ENCODE data around the gene HOXA7. TPM values are rescaled to one million over a fixed set of nuclear protein-coding genes. Genes with fewer than 3 reads are reported as not detected.
A peak's percentile ranks its signal among the peaks of the same experiment; 100 is the strongest.

The HOXA7 gene
- total RNA-seq, 1 experiment from 2014 or later, result 0.56 TPM

GRCh38 chr7:27173956-27174873 is 17.7 kb upstream of the HOXA7 start, which contains the start of gene HOXA10:
Gene HOXA10 (minus strand): TSS chr7:27174320. CDS start chr7:27174306, 14 bp downstream.
- intact Hi-C loops (cut with micrococcal nuclease; ENCODE audit: unreplicated experiment), result no loop called here

GRCh38 chr7:27173511-27173955 is 17.1 kb upstream of the HOXA7 start:
- Histone ChIP-seq H3K27ac (ENCODE audit: low read depth, low read length, poor library complexity, severe bottlenecking) (no peak overlapping the region), H3K4me1 (ENCODE audit: insufficient read depth, low read length, poor library complexity, severe bottlenecking) (peaks cover 7% of the 10 kb centered on the region), H3K4me3 (ENCODE audit: low read depth, low read length, poor library complexity, severe bottlenecking) (peak overlapping the region; percentile 41), H3K36me3 (ENCODE audit: insufficient read depth, low read length, poor library complexity, severe bottlenecking) (no peaks in the 10 kb centered on the region), H3K9me3 (ENCODE audit: low read depth, low read length, poor library complexity, severe bottlenecking) (no peaks in the 10 kb centered on the region), H3K27me3 (replicated peaks; ENCODE audit: insufficient read depth, low read depth, low read length, poor library complexity) (peaks cover 86% of the 10 kb centered on the region)
- TF ChIP-seq EZH2 (IDR thresholded peaks at IDR 0.05; ENCODE audit: borderline replicate concordance, low read depth, low read length, poor library complexity, severe bottlenecking) (peak; percentile 96), CTCF (conservative IDR thresholded peaks at IDR 0.05; ENCODE audit: low read depth, low read length) (no peak)
- intact Hi-C loops (cut with micrococcal nuclease; ENCODE audit: unreplicated experiment), result no loop called here
- BruUV-seq (replicated peaks), result no TSS peak
- no peak for DNase-seq (ENCODE audit: low spot score)
- ChIA-PET POLR2A (ENCODE audit: low non-redundant PET) (no interaction called here), CTCF (no interaction called here)

More at GRCh38 chr7:27173956-27174873, 17.7 kb upstream of the HOXA7 start, which contains the start of gene HOXA10:
- Histone ChIP-seq H3K4me1 (ENCODE audit: insufficient read depth, low read length, poor library complexity, severe bottlenecking) (peaks cover 7% of the 10 kb centered on the region), H3K36me3 (ENCODE audit: insufficient read depth, low read length, poor library complexity, severe bottlenecking) (no peaks in the 10 kb centered on the region), H3K27ac (ENCODE audit: low read depth, low read length, poor library complexity, severe bottlenecking) (no peak within 1 kb of the TSS), H3K27me3 (replicated peaks; ENCODE audit: insufficient read depth, low read depth, low read length, poor library complexity) (peaks cover 90% of the 10 kb centered on the region), H3K9me3 (ENCODE audit: low read depth, low read length, poor library complexity, severe bottlenecking) (no peaks in the 10 kb centered on the region), H3K4me3 (ENCODE audit: low read depth, low read length, poor library complexity, severe bottlenecking) (peak within 1 kb of the TSS; percentile 41)
- DNase-seq (ENCODE audit: low spot score), result no peak
- no TSS peak for BruUV-seq (replicated peaks)
- ChIA-PET CTCF (no interaction called here), POLR2A (ENCODE audit: low non-redundant PET) (no interaction called here)
- TF ChIP-seq EZH2 (IDR thresholded peaks at IDR 0.05; ENCODE audit: borderline replicate concordance, low read depth, low read length, poor library complexity, severe bottlenecking) (peak; percentile 33), CTCF (conservative IDR thresholded peaks at IDR 0.05; ENCODE audit: low read depth, low read length) (no peak)

- CTCF ChIA-PET, result no interaction called here
- H3K4me1 ChIP-seq (ENCODE audit: insufficient read depth, low read length, poor library complexity, severe bottlenecking), result peaks cover 7% of the 10 kb centered on the region
- H3K27ac ChIP-seq (ENCODE audit: low read depth, low read length, poor library complexity, severe bottlenecking), result no peak overlapping the region
- H3K36me3 ChIP-seq (ENCODE audit: insufficient read depth, low read length, poor library complexity, severe bottlenecking), result no peaks in the 10 kb centered on the region
- peak overlapping the region; percentile 41 for H3K4me3 ChIP-seq (ENCODE audit: low read depth, low read length, poor library complexity, severe bottlenecking)
- POLR2A ChIA-PET (ENCODE audit: low non-redundant PET), result no interaction called here
- BruUV-seq (replicated peaks), result no TSS peak
- peaks cover 85% of the 10 kb centered on the region for H3K27me3 ChIP-seq (replicated peaks; ENCODE audit: insufficient read depth, low read depth, low read length, poor library complexity)
- H3K9me3 ChIP-seq (ENCODE audit: low read depth, low read length, poor library complexity, severe bottlenecking), result no peaks in the 10 kb centered on the region
- TF ChIP-seq CTCF (conservative IDR thresholded peaks at IDR 0.05; ENCODE audit: low read depth, low read length) (no peak), EZH2 (IDR thresholded peaks at IDR 0.05; ENCODE audit: borderline replicate concordance, low read depth, low read length, poor library complexity, severe bottlenecking) (no peak)
- intact Hi-C loops (cut with micrococcal nuclease; ENCODE audit: unreplicated experiment), result no loop called here
- DNase-seq (ENCODE audit: low spot score), result peak; percentile 35
These were observed 16.5 kb upstream of the HOXA7 start for GRCh38 chr7:27172823-27173510.

All from A673 (cell line).